Transverse colon (tissue), 3 donors: ENCODE measurements around the gene ZNF462.

Experiments used
- POLR2A ChIP-seq: fragments of 450-650 bp; IDR thresholded peaks from one replicate; pipeline ENCODE4 v1.6.1; 2016; ENCODE audit warnings: antibody characterized with exemption, mild to moderate bottlenecking, moderate library complexity
- TF ChIP-seq, protein P1 (sequence below), 5 experiments: fragments of 200-600 bp in 3 of 5; fragments of 450-650 bp in 2 of 5; sonication (generic) in 3 of 5; IDR thresholded peaks; 1 replicate in 2 of 5; 2 replicates in 3 of 5; pipeline ENCODE4 v1.5.1; 2016 to 2017; ENCODE audit warnings: antibody characterized with exemption in 5 of 5, inconsistent platforms in 3 of 5, mild to moderate bottlenecking in 2 of 5, moderate library complexity in 1 of 5

DNA sequence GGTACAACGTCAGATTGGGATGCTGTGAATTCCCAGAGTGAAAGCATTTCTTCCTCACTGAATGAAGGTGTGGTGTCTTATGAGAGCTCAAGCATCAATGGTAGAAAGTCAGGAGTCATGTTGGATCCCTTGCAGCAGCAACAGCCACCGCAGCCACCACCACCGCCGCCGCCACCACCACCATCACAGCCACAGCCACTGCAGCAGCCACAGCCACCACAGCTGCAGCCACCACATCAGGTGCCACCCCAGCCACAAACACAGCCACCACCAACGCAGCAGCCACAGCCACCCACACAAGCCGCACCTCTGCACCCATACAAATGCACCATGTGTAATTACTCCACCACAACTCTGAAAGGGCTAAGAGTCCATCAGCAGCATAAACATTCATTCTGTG, 62.4 kb downstream of the ZNF462 start:
- TF ChIP-seq, protein P1, sequence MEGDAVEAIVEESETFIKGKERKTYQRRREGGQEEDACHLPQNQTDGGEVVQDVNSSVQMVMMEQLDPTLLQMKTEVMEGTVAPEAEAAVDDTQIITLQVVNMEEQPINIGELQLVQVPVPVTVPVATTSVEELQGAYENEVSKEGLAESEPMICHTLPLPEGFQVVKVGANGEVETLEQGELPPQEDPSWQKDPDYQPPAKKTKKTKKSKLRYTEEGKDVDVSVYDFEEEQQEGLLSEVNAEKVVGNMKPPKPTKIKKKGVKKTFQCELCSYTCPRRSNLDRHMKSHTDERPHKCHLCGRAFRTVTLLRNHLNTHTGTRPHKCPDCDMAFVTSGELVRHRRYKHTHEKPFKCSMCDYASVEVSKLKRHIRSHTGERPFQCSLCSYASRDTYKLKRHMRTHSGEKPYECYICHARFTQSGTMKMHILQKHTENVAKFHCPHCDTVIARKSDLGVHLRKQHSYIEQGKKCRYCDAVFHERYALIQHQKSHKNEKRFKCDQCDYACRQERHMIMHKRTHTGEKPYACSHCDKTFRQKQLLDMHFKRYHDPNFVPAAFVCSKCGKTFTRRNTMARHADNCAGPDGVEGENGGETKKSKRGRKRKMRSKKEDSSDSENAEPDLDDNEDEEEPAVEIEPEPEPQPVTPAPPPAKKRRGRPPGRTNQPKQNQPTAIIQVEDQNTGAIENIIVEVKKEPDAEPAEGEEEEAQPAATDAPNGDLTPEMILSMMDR (IDR thresholded peaks at IDR 0.05) = no peak
- no peak for TF ChIP-seq POLR2A
